BLaER1 treated with 17β-estradiol and CSF1 and Interleukin-3, amounts not matched to agents 10 nM and 100 nM (cell line): ENCODE results near the gene SLFN12L.

Experiments used
- H3K27ac ChIP-seq, 11 experiments: shearing (Covaris generic); formaldehyde crosslinking; 2 replicates each; pipeline ENCODE4 v1.8.1; 2022
- H3K27me3 ChIP-seq, 11 experiments: shearing (Covaris generic); formaldehyde crosslinking; 2 replicates each; pipeline ENCODE4 v1.8.1; 2022
- H3K36me3 ChIP-seq, 11 experiments: shearing (Covaris generic); formaldehyde crosslinking; 2 replicates each; pipeline ENCODE4 v1.8.1; 2022
- H3K4me1 ChIP-seq, 10 experiments: shearing (Covaris generic); formaldehyde crosslinking; 2 replicates each; pipeline ENCODE4 v1.8.1; 2022
- H3K4me2 ChIP-seq, 11 experiments: shearing (Covaris generic); formaldehyde crosslinking; 2 replicates each; pipeline ENCODE4 v1.8.1; 2022
- H3K4me3 ChIP-seq, 10 experiments: shearing (Covaris generic); formaldehyde crosslinking; 2 replicates each; pipeline ENCODE4 v1.8.1; 2022
- H3K9ac ChIP-seq, 11 experiments: shearing (Covaris generic); formaldehyde crosslinking; 2 replicates each; pipeline ENCODE4 v1.8.1; 2022
- H3K9me3 ChIP-seq, 11 experiments: shearing (Covaris generic); formaldehyde crosslinking; replicated peaks in 1 of 11; 2 replicates each; pipeline ENCODE4 v1.8.1; 2022
- H4K20me1 ChIP-seq, 11 experiments: shearing (Covaris generic); formaldehyde crosslinking; 2 replicates each; pipeline ENCODE4 v1.8.1; 2022
- Cebpa-rat ChIP-seq, 11 experiments: shearing (Covaris generic); IDR thresholded peaks; 2 replicates each; pipeline ENCODE4 v1.8.1; 2022

The SLFN12L gene

DNA sequence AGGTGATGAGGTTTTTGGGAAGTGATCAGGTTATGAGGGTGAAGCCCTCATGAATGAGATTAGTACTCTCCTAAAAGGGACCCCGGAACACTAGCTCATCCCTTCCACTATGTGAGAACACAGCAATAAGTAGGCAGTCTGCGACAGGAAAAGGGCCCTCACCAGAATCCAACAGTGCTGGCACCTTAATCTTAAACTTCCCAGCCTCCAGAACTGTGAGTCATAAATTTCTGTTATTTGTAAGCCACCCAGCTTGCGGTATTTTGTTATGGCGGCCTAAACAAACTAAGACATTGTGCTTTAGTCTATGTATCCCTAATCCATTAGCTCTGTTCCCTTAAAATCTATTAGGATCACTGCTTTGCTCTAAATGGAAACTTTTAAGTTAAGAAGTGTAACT is 113.7 kb downstream of the SLFN12L start:
- TF ChIP-seq Cebpa-rat (IDR thresholded peaks at IDR 0.05), result no peak
- Histone ChIP-seq H3K4me3 (no peak overlapping the region), H4K20me1 (no peaks in the 10 kb centered on the region), H3K27ac (no peak overlapping the region), H3K36me3 (no peaks in the 10 kb centered on the region), H3K9ac (no peak overlapping the region), H3K4me1 (peaks cover 0 to 8% (median 4%) of the 10 kb centered on the region in 10 experiments; a peak in 6 of 20 replicates), H3K27me3 (no peaks in the 10 kb centered on the region), H3K9me3 (no peaks in the 10 kb centered on the region), H3K4me2 (no peak overlapping the region)
